Renal cortical epithelial cell (primary cell): ENCODE data around the gene MYOM3. TPM values are rescaled to one million over a fixed set of nuclear protein-coding genes. Genes with fewer than 3 reads are reported as not detected.
A peak's percentile ranks its signal among the peaks of the same experiment; 100 is the strongest.

ENCODE experiments used
- DNase-seq: peaks from one replicate; pipeline ENCODE4 v3.0.0-alpha.2; 2011; ENCODE audit warnings: low read depth
- total RNA-seq: library from RNA; depleted of rRNA; stranded (reverse); fragments of >200 nt; gene quantifications from 2 replicates; pipeline ENCODE4 v1.2.3, GENCODE V29; 2014

MYOM3 gene
- total RNA-seq, 1 donor from 2014 or later, result 1.5 TPM

- DNase-seq, result no peak
Observed at GRCh38 chr1:24096739-24097103, 15.2 kb downstream of the MYOM3 start.

- DNase-seq, result no peak
Observed at GRCh38 chr1:24096009-24096738, 15.8 kb downstream of the MYOM3 start.

GRCh38 chr1:24095140-24095859 lies 16.6 kb downstream of the MYOM3 start:
- no peak for DNase-seq

GRCh38 chr1:24094554-24094953 lies 17.4 kb downstream of the MYOM3 start:
- DNase-seq, result no peak

GRCh38 chr1:24093732-24094131 lies 18.2 kb downstream of the MYOM3 start:
- DNase-seq, result no peak

GRCh38 chr1:24092979-24093378 lies 19.0 kb downstream of the MYOM3 start:
- no peak for DNase-seq

- DNase-seq, result no peak
Observed at GRCh38 chr1:24091971-24092482, 19.9 kb downstream of the MYOM3 start.

- no peak for DNase-seq
Observed at GRCh38 chr1:24090736-24091135, 21.2 kb downstream of the MYOM3 start.

- no peak for DNase-seq
Observed at GRCh38 chr1:24089743-24090555, 22.0 kb downstream of the MYOM3 start.

- no peak for DNase-seq
Observed at GRCh38 chr1:24089027-24089742, 22.8 kb downstream of the MYOM3 start.

- DNase-seq, result no peak
Observed at GRCh38 chr1:24086466-24086865, 25.5 kb downstream of the MYOM3 start.

GRCh38 chr1:24085546-24085945 lies 26.4 kb downstream of the MYOM3 start:
- peak; percentile 64 for DNase-seq

GRCh38 chr1:24085007-24085406 lies 26.9 kb downstream of the MYOM3 start:
- no peak for DNase-seq

- no peak for DNase-seq
Observed at GRCh38 chr1:24084050-24084449, 27.9 kb downstream of the MYOM3 start.

GRCh38 chr1:24082372-24082771 lies 29.6 kb downstream of the MYOM3 start:
- no peak for DNase-seq

GRCh38 chr1:24081190-24081589 lies 30.7 kb downstream of the MYOM3 start:
- no peak for DNase-seq

- no peak for DNase-seq
Observed at GRCh38 chr1:24080131-24080530, 31.8 kb downstream of the MYOM3 start.

- DNase-seq, result no peak
Observed at GRCh38 chr1:24077278-24077978, 34.5 kb downstream of the MYOM3 start.

- no peak for DNase-seq
Observed at GRCh38 chr1:24075946-24076345, 36.0 kb downstream of the MYOM3 start.

- no peak for DNase-seq
Observed at GRCh38 chr1:24075590-24075854, 36.4 kb downstream of the MYOM3 start.

- peak; percentile 50 for DNase-seq
Observed at GRCh38 chr1:24074817-24075589, 36.9 kb downstream of the MYOM3 start.
